K562 (cell line): ENCODE results near the gene H2BK1. TPM values are rescaled to one million over a fixed set of nuclear protein-coding genes. Genes with fewer than 3 reads are reported as not detected.
A peak's percentile ranks its signal among the peaks of the same experiment; 100 is the strongest.

Experiments
- ATF3 ChIP-seq, 2 experiments: fragments of 450-650 bp in 1 of 2; sonication (generic) in 1 of 2; formaldehyde crosslinking in 1 of 2; IDR thresholded peaks in 1 of 2; conservative IDR thresholded peaks in 1 of 2; 2 replicates each; pipeline versions ENCODE4 v1.6.1 to v1.8.1; 2016 to 2023; ENCODE audit warnings: mild to moderate bottlenecking in 2 of 2, moderate library complexity in 2 of 2, inconsistent platforms in 1 of 2, missing genetic modification reagents in 1 of 2
- CBX5 ChIP-seq: IDR thresholded peaks from 2 replicates; pipeline ENCODE4 v1.6.1; 2014; ENCODE audit warnings: low read depth, borderline replicate concordance
- CCNT2 ChIP-seq: IDR thresholded peaks from 2 replicates; pipeline ENCODE4 v1.6.1; 2011; ENCODE audit warnings: borderline replicate concordance, low read depth, mild to moderate bottlenecking, moderate library complexity, mixed read lengths, low read length; ENCODE audit not compliant: insufficient read length; ENCODE audit errors: extremely low read depth
- CEBPG ChIP-seq, 3 experiments: fragments of 200-800 bp in 1 of 3; sonication (Bioruptor generic) in 1 of 3; sonication (generic) in 1 of 3; formaldehyde crosslinking in 1 of 3; IDR thresholded peaks in 2 of 3; conservative IDR thresholded peaks in 1 of 3; 2 replicates each; pipeline versions ENCODE4 v1.6.1 to v1.8.0; 2016 to 2022; ENCODE audit warnings: missing compliant biosample characterization in 2 of 3, missing genetic modification characterization in 2 of 3, mild to moderate bottlenecking in 1 of 3, missing genetic modification reagents in 1 of 3
- FOXA3 ChIP-seq, 2 experiments: fragments of 450-650 bp in 1 of 2; sonication (generic) in 1 of 2; formaldehyde crosslinking; IDR thresholded peaks in 1 of 2; conservative IDR thresholded peaks in 1 of 2; 2 replicates each; pipeline versions ENCODE4 v1.4.0 to v1.8.0; 2020 to 2022; ENCODE audit warnings: mild to moderate bottlenecking in 2 of 2, missing genetic modification reagents in 1 of 2
- NCOR1 ChIP-seq: fragments of 450-650 bp; IDR thresholded peaks from 2 replicates; pipeline ENCODE4 v1.6.1; 2016; ENCODE audit warnings: mild to moderate bottlenecking, moderate library complexity
- NFYB ChIP-seq: IDR thresholded peaks from 2 replicates; pipeline ENCODE4 v1.6.1; 2011; ENCODE audit warnings: mild to moderate bottlenecking, moderate library complexity; ENCODE audit not compliant: insufficient read length; ENCODE audit errors: extremely low read depth
- RERE ChIP-seq: sonication (generic); formaldehyde crosslinking; IDR thresholded peaks from 2 replicates; pipeline ENCODE4 v1.8.0; 2023; ENCODE audit warnings: missing genetic modification reagents, mild to moderate bottlenecking, borderline replicate concordance
- RUNX1 ChIP-seq: sonication (generic); IDR thresholded peaks from 2 replicates; pipeline ENCODE4 v1.6.1; 2016; ENCODE audit warnings: antibody characterized with exemption, low read depth
- TAF15 ChIP-seq: fragments of 200-400 bp; formaldehyde crosslinking; IDR thresholded peaks from 2 replicates; pipeline ENCODE4 v1.6.1; 2017; ENCODE audit warnings: mild to moderate bottlenecking, low read depth, low read length, moderate library complexity
- USF2 ChIP-seq: sonication (generic); formaldehyde crosslinking; IDR thresholded peaks from 2 replicates; pipeline ENCODE4 v1.5.0; 2020; ENCODE audit warnings: missing genetic modification reagents
- ZNF140 ChIP-seq: fragments of 250-450 bp; sonication (Bioruptor Pico); IDR thresholded peaks from 2 replicates; pipeline ENCODE4 v1.8.0; 2021; ENCODE audit warnings: moderate library complexity, mild to moderate bottlenecking, inconsistent platforms
- ZNF282 ChIP-seq: sonication (generic); formaldehyde crosslinking; IDR thresholded peaks from 2 replicates; pipeline ENCODE4 v1.8.1; 2023; ENCODE audit warnings: missing genetic modification reagents
- ZNF764 ChIP-seq: fragments of 250-450 bp; sonication (Bioruptor Pico); IDR thresholded peaks from 2 replicates; pipeline ENCODE4 v1.4.0; 2020; ENCODE audit warnings: low read depth, mild to moderate bottlenecking, moderate library complexity
- polyA plus RNA-seq, 8 experiments: library from polyadenylated mRNA; depleted of rRNA in 4 of 8; stranded (reverse) in 5 of 8; unstranded in 3 of 8; fragments of >200 nt; fragmentation: Nextera tagmentation in 2 of 8; fragmentation: Illumina TruSeq in 1 of 8; extraction: Ambion mirVana in 2 of 8; extraction: Trizol in 1 of 8; gene quantifications; 2 replicates each; pipeline versions ENCODE4 v1.2.1 to v1.2.3, GENCODE V29; 2011 to 2014; ENCODE audit warnings: inconsistent platforms in 1 of 8, missing spikeins in 1 of 8
- total RNA-seq, 7 experiments: library from RNA; depleted of rRNA in 6 of 7; stranded (reverse); fragments of >200 nt in 6 of 7; fragmentation: Illumina TruSeq in 2 of 7; extraction: Trizol in 2 of 7; gene quantifications; 2 replicates each; pipeline versions ENCODE4 v1.2.1 to v1.2.3, GENCODE V29; 2011 to 2021; ENCODE audit warnings: low replicate concordance in 1 of 7
- TF ChIP-seq, protein P1 (sequence below): sonication (generic); IDR thresholded peaks from 2 replicates; pipeline ENCODE4 v1.6.1; 2016

Gene H2BK1
- total and polyA plus RNA-seq, 9 of the 15 experiments (the other 6 are each of a cell fraction or from before 2014, with no cell fraction given), result not detected

DNA sequence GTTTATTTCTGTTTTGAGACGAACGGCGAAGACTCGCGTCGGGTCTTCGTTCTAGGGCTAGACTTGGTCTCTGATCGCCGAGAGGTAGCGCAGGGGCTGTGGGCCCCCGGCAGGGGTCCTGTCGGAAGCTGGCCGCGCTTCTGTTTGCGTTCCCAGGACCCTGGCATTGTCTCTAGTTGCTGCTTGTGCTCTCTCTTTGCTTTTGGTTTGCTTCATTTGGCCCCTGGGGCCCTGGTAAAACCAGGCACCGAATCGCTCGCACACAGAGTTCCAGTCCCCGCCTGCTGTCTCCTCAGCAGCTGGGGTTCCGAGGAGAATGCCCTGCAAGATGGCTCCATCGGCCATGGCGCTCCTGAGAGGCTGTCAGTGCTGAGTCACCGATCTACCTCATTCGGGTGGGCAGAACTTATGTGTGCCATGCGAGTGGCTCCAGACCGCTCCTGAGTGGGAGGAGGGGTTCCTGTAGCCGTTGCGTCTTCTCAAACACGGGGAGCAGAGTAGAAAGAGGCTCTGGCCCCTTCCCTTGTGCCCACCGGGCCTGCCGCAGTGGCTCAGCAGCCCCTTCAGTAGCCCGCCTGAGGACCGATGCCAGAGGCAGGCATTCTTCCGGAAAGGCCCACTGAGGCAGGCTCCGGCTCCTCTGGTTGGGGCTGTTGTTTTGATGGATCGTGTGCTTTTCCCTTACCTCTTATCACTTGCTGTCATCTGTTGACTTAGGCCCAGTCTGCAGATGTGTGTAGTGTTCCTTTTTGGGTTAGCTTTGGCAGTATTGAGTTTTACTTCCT is 22.8 kb upstream of the H2BK1 start (continued):
- no peak for TF ChIP-seq RERE (CRISPR knock-in tag)
- no peak for TF ChIP-seq ZNF140 (CRISPR knock-in tag)
- TF ChIP-seq ATF3 (IDR thresholded peaks at IDR 0.05), result peak; percentile 69
- TF ChIP-seq ATF3 (CRISPR knock-in tag; conservative IDR thresholded peaks at IDR 0.05), result no peak; the same call in none of the 2 replicates
- TF ChIP-seq TAF15, result no peak
- no peak for TF ChIP-seq USF2 (CRISPR knock-in tag)
- no peak for TF ChIP-seq ZNF764 (CRISPR knock-in tag)
- 0 out of 2 replicates have a peak, but pooled peaks have one; percentile 11 for TF ChIP-seq CEBPG (CRISPR knock-in tag; IDR thresholded peaks at IDR 0.05)
- no peak for TF ChIP-seq CEBPG (tag; conservative IDR thresholded peaks at IDR 0.05 in 1 of 2, IDR thresholded peaks at IDR 0.05 in 1 of 2)
- TF ChIP-seq NFYB, result no peak
- no peak for TF ChIP-seq CCNT2
- peak in 1 of 2 experiments; percentile 84; a peak in 2 of 4 replicates for TF ChIP-seq FOXA3 (CRISPR knock-in tag; conservative IDR thresholded peaks at IDR 0.05 in 1 of 2, IDR thresholded peaks at IDR 0.05 in 1 of 2)
- TF ChIP-seq, protein P1, sequence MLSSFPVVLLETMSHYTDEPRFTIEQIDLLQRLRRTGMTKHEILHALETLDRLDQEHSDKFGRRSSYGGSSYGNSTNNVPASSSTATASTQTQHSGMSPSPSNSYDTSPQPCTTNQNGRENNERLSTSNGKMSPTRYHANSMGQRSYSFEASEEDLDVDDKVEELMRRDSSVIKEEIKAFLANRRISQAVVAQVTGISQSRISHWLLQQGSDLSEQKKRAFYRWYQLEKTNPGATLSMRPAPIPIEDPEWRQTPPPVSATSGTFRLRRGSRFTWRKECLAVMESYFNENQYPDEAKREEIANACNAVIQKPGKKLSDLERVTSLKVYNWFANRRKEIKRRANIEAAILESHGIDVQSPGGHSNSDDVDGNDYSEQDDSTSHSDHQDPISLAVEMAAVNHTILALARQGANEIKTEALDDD, result no peak
- TF ChIP-seq ZNF282, result no peak
- TF ChIP-seq NCOR1, result 0 out of 2 replicates have a peak, but pooled peaks have one; percentile 10
- no peak for TF ChIP-seq CBX5
- no peak for TF ChIP-seq RUNX1
